Left lung (tissue), 10 donors: Measurements from ENCODE around the gene SEBOX. TPM values are rescaled to one million over a fixed set of nuclear protein-coding genes. Genes with fewer than 3 reads are reported as not detected.
A peak's percentile ranks its signal among the peaks of the same experiment; 100 is the strongest.

Experiments
- ATAC-seq: fragments of 200-7000 bp; cut with Tn5 transposase; one replicate; pipeline ENCODE4 v1.9.1; 2020; ENCODE audit warnings: moderate library complexity
- DNase-seq, 4 donors: peaks; one replicate each; pipeline ENCODE4 v3.0.0-alpha.2; 2013 to 2020
- H3K27ac ChIP-seq, 2 donors: fragments of 200-600 bp; sonication (generic) in 1 of 2; one replicate each; pipeline versions ENCODE4 v1.5.0 to v1.8.0; 2020 to 2021
- H3K27me3 ChIP-seq, 2 donors: fragments of 200-600 bp; sonication (generic) in 1 of 2; one replicate each; pipeline versions ENCODE4 v1.5.0 to v1.8.0; 2020 to 2021
- H3K36me3 ChIP-seq, 2 donors: fragments of 200-600 bp; sonication (generic) in 1 of 2; one replicate each; pipeline versions ENCODE4 v1.5.0 to v1.8.0; 2020 to 2021
- H3K4me1 ChIP-seq, 2 donors: fragments of 200-600 bp; one replicate each; pipeline ENCODE4 v1.8.0; 2021
- H3K4me3 ChIP-seq, 2 donors: fragments of 200-600 bp; sonication (generic) in 1 of 2; one replicate each; pipeline versions ENCODE4 v1.5.0 to v1.8.0; 2020 to 2021; ENCODE audit warnings: mild to moderate bottlenecking in 1 of 2
- H3K9me3 ChIP-seq, 2 donors: fragments of 200-600 bp; sonication (generic) in 1 of 2; one replicate each; pipeline versions ENCODE4 v1.5.0 to v1.8.0; 2020 to 2021
- CTCF ChIP-seq, 2 donors: fragments of 200-600 bp; sonication (generic) in 1 of 2; IDR thresholded peaks; one replicate each; pipeline versions ENCODE4 v1.5.0 to v1.8.0; 2021; ENCODE audit warnings: antibody characterized with exemption in 2 of 2
- intact Hi-C, 2 donors: fragments of 100-400 bp; cut with DNase I; formaldehyde crosslinking; loops; one replicate each; pipeline versions ENCODE4 v1.11.2 to v1.14.2; 2022
- polyA plus RNA-seq, 6 donors: library from polyadenylated mRNA; unstranded; fragments of 120-200 nt; gene quantifications; one replicate each; pipeline ENCODE4 v1.2.1, GENCODE V29; 2013; ENCODE audit not compliant: insufficient read length in 6 of 6
- total RNA-seq, 2 donors: library from RNA; stranded (reverse); fragmentation: NEBNext Ultra II Directional; extraction: Animal tissue kit (Norgen Biotek cat#: 25700); gene quantifications; one replicate each; pipeline ENCODE4 v1.2.1, GENCODE V29; 2021
- donor health status: DM: no; HTN: yes; CAD: no.
- donor health status: DM: no; HTN: no; CAD: no.

The SEBOX gene
- total and polyA plus RNA-seq, 8 donors: not detected

- TF ChIP-seq CTCF (IDR thresholded peaks at IDR 0.05): no peak
- Histone ChIP-seq H3K4me1 (peaks cover 0 to under 1% of the 10 kb centered on the region in 2 donors), H3K36me3 (peaks cover 0 to 52% of the 10 kb centered on the region in 2 donors), H3K27me3 (no peaks in the 10 kb centered on the region), H3K4me3 (no peak overlapping the region), H3K9me3 (no peaks in the 10 kb centered on the region), H3K27ac (no peak overlapping the region)
- ATAC-seq (no peak), DNase-seq (no peak)
- intact Hi-C loops: no loop called here
Observed at GRCh38 chr17:28390563-28390962, 25.6 kb upstream of the SEBOX start.

DNA sequence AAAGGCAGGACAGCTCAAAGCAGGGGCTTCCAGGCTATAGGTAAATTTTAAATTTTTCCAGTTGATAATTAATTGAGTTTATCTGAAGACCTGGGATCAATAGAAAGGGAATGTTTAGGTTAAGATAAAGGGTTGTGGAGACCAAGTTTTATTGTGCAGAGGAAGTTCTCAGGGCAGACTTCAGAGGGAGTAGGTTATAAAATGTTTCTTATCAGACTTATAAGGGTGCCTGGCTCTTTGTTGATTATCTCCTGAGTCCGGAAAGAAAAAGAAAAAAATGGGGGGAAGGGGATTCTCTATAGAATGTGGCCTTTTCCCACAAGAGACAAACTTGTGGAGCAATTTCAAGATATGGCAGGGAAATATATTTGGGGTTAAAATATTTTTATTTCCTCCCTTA, 25.1 kb upstream of the SEBOX start:
- TF ChIP-seq CTCF (IDR thresholded peaks at IDR 0.05): no peak
- peaks cover 0 to 5% of the 10 kb centered on the region in 2 donors for H3K4me1 ChIP-seq
- DNase-seq (no peak), ATAC-seq (no peak)
- no peaks in the 10 kb centered on the region for H3K9me3 ChIP-seq
- H3K27me3 ChIP-seq: peaks cover 0 to under 1% of the 10 kb centered on the region in 2 donors
- intact Hi-C loops: no loop called here
- no peak overlapping the region for H3K27ac ChIP-seq
- H3K36me3 ChIP-seq: peaks cover 0 to 48% of the 10 kb centered on the region in 2 donors
- no peak overlapping the region for H3K4me3 ChIP-seq

- peaks cover 0 to 46% of the 10 kb centered on the region in 2 donors for H3K36me3 ChIP-seq
- peaks cover 0 to 19% of the 10 kb centered on the region in 2 donors for H3K4me1 ChIP-seq
- intact Hi-C loops: no loop called here
- H3K4me3 ChIP-seq: no peak overlapping the region
- H3K27me3 ChIP-seq: peaks cover 0 to 13% of the 10 kb centered on the region in 2 donors
- DNase-seq: no peak
- no peak for ATAC-seq
- H3K27ac ChIP-seq: no peak overlapping the region
- TF ChIP-seq CTCF (IDR thresholded peaks at IDR 0.05): no peak
- H3K9me3 ChIP-seq: no peaks in the 10 kb centered on the region
Observed at GRCh38 chr17:28388106-28388505, 23.1 kb upstream of the SEBOX start.

GRCh38 chr17:28386391-28386790, 21.4 kb upstream of the SEBOX start:
- no peak overlapping the region for H3K27ac ChIP-seq
- H3K36me3 ChIP-seq: peaks cover 0 to 36% of the 10 kb centered on the region in 2 donors
- H3K4me3 ChIP-seq: no peak overlapping the region
- peaks cover 0 to 23% of the 10 kb centered on the region in 2 donors for H3K27me3 ChIP-seq
- peaks cover 0 to 24% of the 10 kb centered on the region in 2 donors for H3K4me1 ChIP-seq
- TF ChIP-seq CTCF (IDR thresholded peaks at IDR 0.05): no peak
- DNase-seq (no peak), ATAC-seq (no peak)
- no peaks in the 10 kb centered on the region for H3K9me3 ChIP-seq
- intact Hi-C loops: no loop called here

- Histone ChIP-seq H3K36me3 (peaks cover 0 to 27% of the 10 kb centered on the region in 2 donors), H3K27me3 (peaks cover 0 to 33% of the 10 kb centered on the region in 2 donors), H3K27ac (no peak overlapping the region), H3K4me3 (peak overlapping the region; percentile 34 to 61), H3K4me1 (peaks cover 0 to 34% of the 10 kb centered on the region in 2 donors), H3K9me3 (no peaks in the 10 kb centered on the region)
- TF ChIP-seq CTCF (IDR thresholded peaks at IDR 0.05): no peak
- ATAC-seq: no peak
- intact Hi-C loops: no loop called here
- no peak for DNase-seq
Observed at GRCh38 chr17:28385406-28385805, 20.4 kb upstream of the SEBOX start.
